ENCODE measurements around the gene VAV3.

DNA sequence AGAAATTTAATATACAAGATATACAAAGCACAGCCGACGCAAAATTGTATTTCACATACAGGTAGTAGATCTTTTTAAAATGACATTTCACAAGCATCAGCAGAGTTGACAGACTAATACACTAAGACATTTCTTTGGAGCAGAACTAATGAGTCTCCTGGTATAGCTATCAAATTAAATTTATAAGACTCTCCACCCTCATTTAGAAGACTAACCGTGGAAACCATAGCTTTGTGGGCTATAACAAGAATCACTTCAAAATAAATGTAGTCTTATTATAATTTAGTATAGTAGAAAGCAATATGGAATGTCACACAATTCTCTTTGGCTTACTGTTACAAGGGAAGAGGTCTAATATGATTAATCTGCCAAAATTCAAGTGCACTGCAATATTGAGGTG is 204.9 kb downstream of the VAV3 start:
- TF ChIP-seq, protein P1, sequence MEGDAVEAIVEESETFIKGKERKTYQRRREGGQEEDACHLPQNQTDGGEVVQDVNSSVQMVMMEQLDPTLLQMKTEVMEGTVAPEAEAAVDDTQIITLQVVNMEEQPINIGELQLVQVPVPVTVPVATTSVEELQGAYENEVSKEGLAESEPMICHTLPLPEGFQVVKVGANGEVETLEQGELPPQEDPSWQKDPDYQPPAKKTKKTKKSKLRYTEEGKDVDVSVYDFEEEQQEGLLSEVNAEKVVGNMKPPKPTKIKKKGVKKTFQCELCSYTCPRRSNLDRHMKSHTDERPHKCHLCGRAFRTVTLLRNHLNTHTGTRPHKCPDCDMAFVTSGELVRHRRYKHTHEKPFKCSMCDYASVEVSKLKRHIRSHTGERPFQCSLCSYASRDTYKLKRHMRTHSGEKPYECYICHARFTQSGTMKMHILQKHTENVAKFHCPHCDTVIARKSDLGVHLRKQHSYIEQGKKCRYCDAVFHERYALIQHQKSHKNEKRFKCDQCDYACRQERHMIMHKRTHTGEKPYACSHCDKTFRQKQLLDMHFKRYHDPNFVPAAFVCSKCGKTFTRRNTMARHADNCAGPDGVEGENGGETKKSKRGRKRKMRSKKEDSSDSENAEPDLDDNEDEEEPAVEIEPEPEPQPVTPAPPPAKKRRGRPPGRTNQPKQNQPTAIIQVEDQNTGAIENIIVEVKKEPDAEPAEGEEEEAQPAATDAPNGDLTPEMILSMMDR (IDR thresholded peaks at IDR 0.05 in 2 of 3, conservative IDR thresholded peaks at IDR 0.05 in 1 of 3; ENCODE audit: borderline replicate concordance in 1 of 3, insufficient read depth in 1 of 3, low read depth in 2 of 3, low read length in 2 of 3) = no peak
- TF ChIP-seq POLR2A (IDR thresholded peaks at IDR 0.05; ENCODE audit: borderline replicate concordance, extremely low read depth, insufficient read depth, insufficient read length) (no peak), ZNF274 (IDR thresholded peaks at IDR 0.05; ENCODE audit: low read depth, low read length) (no peak), RAD21 (IDR thresholded peaks at IDR 0.05; ENCODE audit: low read depth) (no peak), FOSL1 (IDR thresholded peaks at IDR 0.05; ENCODE audit: low read depth) (no peak), ELF1 (IDR thresholded peaks at IDR 0.05; ENCODE audit: borderline replicate concordance, low read depth) (no peak), EZH2phosphoT487 (IDR thresholded peaks at IDR 0.05; ENCODE audit: borderline replicate concordance) (no peak), CEBPB (IDR thresholded peaks at IDR 0.05; ENCODE audit: low read depth) (no peak), JUND (IDR thresholded peaks at IDR 0.05) (no peak)
